Neural cell (in vitro differentiated cells): ENCODE results near the gene KRTCAP2.

Experiments
- EZH2 ChIP-seq: fragments of 200-600, 300-800 bp; shearing (Covaris generic), sonication (generic); IDR thresholded peaks from 2 replicates; pipeline ENCODE4 v1.6.1; 2014; ENCODE audit warnings: antibody characterized with exemption, low read length, borderline replicate concordance, mild to moderate bottlenecking; ENCODE audit not compliant: insufficient read depth, poor library complexity, severe bottlenecking
- POLR2AphosphoS5 ChIP-seq: IDR thresholded peaks from 2 replicates; pipeline ENCODE4 v1.6.1; 2012
- RAD21 ChIP-seq: fragments of 450-650 bp; conservative IDR thresholded peaks from 2 replicates; pipeline ENCODE4 v1.6.1; 2014; ENCODE audit warnings: antibody characterized with exemption, mild to moderate bottlenecking, moderate library complexity
- TAF1 ChIP-seq: IDR thresholded peaks from 2 replicates; pipeline ENCODE4 v1.6.1; 2012; ENCODE audit warnings: low read depth
- TF ChIP-seq, protein P1 (sequence below): fragments of 450-650 bp; IDR thresholded peaks from 2 replicates; pipeline ENCODE4 v1.5.1; 2014; ENCODE audit warnings: antibody characterized with exemption, mild to moderate bottlenecking, moderate library complexity; ENCODE audit not compliant: poor library complexity, severe bottlenecking
- TF ChIP-seq, protein P2 (sequence below): IDR thresholded peaks from 2 replicates; pipeline ENCODE4 v1.6.1; 2012; ENCODE audit warnings: borderline replicate concordance

DNA sequence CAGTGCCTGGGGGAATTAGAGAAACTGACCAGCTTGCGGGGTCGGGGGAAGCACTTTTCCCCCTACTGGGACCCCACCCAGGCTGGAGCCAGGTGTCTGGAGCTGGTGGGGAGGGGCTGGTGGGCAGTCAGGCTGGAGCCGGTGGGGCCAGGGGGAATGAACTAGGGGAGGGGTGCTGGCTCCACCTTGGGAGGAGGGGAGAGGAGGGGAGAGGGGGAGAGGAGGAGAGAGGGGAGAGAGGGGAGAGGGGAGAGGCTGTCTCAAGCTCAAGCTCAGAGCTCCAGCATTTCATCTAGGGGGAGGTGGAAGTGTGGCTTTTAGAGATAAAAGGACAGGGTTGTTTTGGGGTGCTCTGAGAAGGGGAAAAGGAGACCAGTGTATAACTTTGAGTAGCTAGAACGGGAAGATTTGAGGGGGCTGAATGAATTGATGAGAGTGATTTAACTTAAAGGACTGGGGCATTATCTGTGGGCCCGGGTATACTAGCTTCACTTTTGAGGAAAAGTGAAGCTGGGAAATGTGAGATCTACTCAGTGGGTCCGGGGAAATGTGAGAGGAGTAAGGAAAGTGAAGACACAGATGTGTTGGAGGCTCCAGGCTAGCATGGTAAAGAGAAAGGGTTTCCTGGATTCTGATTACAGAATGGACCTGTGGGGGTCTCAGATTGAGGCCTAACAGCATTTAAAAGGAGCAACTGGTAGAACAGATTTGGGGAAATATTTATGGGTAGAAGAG lies 42.7 kb downstream of the KRTCAP2 start:
- TF ChIP-seq, protein P1, sequence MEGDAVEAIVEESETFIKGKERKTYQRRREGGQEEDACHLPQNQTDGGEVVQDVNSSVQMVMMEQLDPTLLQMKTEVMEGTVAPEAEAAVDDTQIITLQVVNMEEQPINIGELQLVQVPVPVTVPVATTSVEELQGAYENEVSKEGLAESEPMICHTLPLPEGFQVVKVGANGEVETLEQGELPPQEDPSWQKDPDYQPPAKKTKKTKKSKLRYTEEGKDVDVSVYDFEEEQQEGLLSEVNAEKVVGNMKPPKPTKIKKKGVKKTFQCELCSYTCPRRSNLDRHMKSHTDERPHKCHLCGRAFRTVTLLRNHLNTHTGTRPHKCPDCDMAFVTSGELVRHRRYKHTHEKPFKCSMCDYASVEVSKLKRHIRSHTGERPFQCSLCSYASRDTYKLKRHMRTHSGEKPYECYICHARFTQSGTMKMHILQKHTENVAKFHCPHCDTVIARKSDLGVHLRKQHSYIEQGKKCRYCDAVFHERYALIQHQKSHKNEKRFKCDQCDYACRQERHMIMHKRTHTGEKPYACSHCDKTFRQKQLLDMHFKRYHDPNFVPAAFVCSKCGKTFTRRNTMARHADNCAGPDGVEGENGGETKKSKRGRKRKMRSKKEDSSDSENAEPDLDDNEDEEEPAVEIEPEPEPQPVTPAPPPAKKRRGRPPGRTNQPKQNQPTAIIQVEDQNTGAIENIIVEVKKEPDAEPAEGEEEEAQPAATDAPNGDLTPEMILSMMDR = no peak
- TF ChIP-seq EZH2 = no peak
- no peak for TF ChIP-seq RAD21
- TF ChIP-seq, protein P2, sequence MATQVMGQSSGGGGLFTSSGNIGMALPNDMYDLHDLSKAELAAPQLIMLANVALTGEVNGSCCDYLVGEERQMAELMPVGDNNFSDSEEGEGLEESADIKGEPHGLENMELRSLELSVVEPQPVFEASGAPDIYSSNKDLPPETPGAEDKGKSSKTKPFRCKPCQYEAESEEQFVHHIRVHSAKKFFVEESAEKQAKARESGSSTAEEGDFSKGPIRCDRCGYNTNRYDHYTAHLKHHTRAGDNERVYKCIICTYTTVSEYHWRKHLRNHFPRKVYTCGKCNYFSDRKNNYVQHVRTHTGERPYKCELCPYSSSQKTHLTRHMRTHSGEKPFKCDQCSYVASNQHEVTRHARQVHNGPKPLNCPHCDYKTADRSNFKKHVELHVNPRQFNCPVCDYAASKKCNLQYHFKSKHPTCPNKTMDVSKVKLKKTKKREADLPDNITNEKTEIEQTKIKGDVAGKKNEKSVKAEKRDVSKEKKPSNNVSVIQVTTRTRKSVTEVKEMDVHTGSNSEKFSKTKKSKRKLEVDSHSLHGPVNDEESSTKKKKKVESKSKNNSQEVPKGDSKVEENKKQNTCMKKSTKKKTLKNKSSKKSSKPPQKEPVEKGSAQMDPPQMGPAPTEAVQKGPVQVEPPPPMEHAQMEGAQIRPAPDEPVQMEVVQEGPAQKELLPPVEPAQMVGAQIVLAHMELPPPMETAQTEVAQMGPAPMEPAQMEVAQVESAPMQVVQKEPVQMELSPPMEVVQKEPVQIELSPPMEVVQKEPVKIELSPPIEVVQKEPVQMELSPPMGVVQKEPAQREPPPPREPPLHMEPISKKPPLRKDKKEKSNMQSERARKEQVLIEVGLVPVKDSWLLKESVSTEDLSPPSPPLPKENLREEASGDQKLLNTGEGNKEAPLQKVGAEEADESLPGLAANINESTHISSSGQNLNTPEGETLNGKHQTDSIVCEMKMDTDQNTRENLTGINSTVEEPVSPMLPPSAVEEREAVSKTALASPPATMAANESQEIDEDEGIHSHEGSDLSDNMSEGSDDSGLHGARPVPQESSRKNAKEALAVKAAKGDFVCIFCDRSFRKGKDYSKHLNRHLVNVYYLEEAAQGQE = no peak
- TF ChIP-seq TAF1 = no peak
- TF ChIP-seq POLR2AphosphoS5 = no peak
